GM19452 (cell line): Measurements from ENCODE around the gene PAGE4.
A peak's percentile ranks its signal among the peaks of the same experiment; 100 is the strongest.

ENCODE experiments used
- ATAC-seq: cut with Tn5 transposase; IDR thresholded peaks from one replicate; pipeline ENCODE4 v1.9.1; 2021; ENCODE audit not compliant: unreplicated experiment

The PAGE4 gene

DNA sequence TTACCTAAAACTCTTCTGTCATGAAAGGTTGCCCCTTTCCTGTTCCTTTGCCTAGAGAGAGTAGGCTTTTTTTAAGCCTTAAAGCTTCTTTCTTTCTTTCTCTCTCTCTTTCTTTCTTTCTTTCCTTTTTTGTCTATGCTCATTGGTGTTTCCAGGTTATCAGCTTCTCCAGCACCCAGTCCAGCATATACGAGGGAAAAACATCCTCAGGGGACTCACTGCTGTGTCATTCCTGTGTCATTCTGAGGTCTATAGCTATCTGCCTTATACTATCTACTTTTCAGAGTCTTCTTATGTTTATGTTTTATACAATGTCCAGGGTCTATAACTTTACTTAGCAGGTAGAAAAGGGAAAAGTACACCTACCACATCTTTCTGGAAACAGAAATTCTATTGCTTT, 39.6 kb downstream of the PAGE4 start:
- ATAC-seq: no peak

DNA sequence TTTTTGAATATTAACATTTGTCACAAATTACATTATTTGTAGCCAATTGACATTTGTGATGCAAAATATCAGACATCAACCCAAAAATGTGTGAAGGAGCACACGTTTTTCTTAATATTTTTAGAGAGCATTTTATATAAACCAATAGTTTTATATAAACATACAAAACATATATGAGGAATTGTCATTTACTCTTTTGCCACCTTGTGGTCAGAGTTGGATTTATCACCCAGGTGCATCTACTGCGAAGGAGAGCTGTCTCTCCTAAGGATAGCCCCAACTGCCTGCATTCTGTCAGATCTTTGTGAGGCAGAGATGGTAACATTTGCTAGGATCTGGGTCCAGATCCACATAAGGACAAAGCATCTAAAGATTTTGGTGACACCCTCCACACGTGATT, 47.6 kb downstream of the PAGE4 start:
- no peak for ATAC-seq

DNA sequence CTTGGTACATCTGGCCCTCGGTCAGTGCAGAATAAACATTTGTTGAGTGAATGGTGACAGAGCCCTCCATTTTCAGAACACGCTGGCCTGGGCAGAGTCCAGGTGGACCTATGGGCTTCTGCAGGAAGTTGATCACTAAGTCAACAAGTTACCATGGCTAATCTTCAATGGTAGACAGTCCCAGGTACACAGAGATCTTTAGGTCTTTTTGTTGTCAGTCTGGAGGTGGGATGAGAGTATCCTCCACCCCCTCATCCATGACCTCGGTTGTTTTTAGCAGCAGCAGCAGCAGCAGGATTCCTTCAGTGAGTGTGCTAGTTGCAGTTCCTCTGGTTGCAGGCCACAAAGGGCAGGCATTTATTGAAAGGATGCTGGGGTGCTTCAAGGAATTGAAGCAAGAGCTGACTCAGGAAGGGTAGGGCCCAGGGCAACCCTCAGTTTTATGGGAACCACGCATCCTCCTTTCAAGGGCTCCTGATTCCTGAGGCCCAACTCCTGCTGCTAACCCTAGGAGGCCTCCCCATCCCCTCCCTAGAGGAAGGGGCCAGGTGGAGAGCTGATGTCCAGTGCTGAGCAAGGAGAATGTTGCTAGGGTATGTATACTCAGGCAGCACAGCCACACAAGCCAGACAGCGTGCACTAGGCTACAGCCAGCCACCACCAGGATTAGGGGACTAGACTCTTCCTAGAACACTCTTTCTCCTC, 48.4 kb downstream of the PAGE4 start:
- no peak for ATAC-seq

GRCh38 chrX:49878128-49878833, 49.2 kb downstream of the PAGE4 start:
- no peak for ATAC-seq

- peak; percentile 95 for ATAC-seq
These were observed 49.9 kb downstream of the PAGE4 start, which contains the start of gene USP27X for GRCh38 chrX:49878834-49879655. Gene USP27X, plus strand, starts transcription at chrX:49879484. Its CDS starts 824 bp downstream, at chrX:49880308.

- peak; percentile 1 for ATAC-seq
These were observed 50.7 kb downstream of the PAGE4 start for GRCh38 chrX:49879656-49880277.

- no peak for ATAC-seq
These were observed 51.6 kb downstream of the PAGE4 start for GRCh38 chrX:49880668-49881067.
